Adrenal gland (tissue), 5 donors: ENCODE data around the gene TRIM72.

Experiments
- POLR2A ChIP-seq, 2 donors: fragments of 450-650 bp; IDR thresholded peaks; one replicate each; pipeline ENCODE4 v1.6.1; 2017; ENCODE audit warnings: antibody characterized with exemption in 2 of 2, mild to moderate bottlenecking in 2 of 2, moderate library complexity in 1 of 2
- TF ChIP-seq, protein P1 (sequence below), 6 experiments: fragments of 450-650 bp in 4 of 6; fragments of 200-600 bp in 2 of 6; sonication (generic) in 1 of 6; IDR thresholded peaks; 1 replicate in 5 of 6; 2 replicates in 1 of 6; pipeline versions ENCODE4 v1.5.1 to v1.8.0; 2016 to 2021; ENCODE audit warnings: antibody characterized with exemption in 6 of 6, mild to moderate bottlenecking in 2 of 6, moderate library complexity in 1 of 6
- donor health status: DM: no; HTN: no; CAD: no.

DNA sequence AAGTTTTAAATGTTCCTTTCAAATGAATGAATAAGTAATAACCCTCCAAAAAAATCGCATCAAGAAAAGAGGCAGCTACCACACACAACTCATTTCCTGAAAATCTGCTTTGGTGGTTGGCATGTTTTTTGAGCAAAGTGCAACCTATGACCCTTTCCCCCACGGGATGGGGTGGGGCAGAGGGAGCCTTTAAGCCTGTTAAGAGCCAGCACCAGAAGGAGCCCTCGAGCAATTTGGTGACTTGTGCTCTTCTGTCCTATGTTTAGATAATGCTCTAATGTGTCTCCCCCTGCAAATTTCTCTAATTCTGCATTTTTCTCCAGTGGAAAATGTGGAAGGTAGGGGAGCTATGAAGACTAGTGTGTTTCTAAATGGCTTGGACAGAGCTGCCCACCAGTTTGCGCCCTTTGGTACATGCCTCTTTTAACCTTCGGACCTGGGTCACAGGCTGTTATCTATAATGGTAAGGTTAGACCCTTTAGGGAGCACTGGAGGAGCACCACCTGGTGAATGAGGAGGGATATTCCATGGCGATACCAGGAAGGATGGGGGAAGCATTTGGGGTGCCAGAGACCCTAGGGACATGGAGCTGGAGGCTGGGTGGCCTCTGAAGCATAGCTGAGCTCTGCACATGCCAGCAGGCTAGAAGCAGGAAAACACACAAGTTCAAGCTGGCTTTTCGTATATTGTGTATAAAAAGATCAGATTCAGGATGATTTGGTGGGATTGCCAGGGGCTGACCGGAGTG is 12.9 kb upstream of the TRIM72 start:
- TF ChIP-seq, protein P1, sequence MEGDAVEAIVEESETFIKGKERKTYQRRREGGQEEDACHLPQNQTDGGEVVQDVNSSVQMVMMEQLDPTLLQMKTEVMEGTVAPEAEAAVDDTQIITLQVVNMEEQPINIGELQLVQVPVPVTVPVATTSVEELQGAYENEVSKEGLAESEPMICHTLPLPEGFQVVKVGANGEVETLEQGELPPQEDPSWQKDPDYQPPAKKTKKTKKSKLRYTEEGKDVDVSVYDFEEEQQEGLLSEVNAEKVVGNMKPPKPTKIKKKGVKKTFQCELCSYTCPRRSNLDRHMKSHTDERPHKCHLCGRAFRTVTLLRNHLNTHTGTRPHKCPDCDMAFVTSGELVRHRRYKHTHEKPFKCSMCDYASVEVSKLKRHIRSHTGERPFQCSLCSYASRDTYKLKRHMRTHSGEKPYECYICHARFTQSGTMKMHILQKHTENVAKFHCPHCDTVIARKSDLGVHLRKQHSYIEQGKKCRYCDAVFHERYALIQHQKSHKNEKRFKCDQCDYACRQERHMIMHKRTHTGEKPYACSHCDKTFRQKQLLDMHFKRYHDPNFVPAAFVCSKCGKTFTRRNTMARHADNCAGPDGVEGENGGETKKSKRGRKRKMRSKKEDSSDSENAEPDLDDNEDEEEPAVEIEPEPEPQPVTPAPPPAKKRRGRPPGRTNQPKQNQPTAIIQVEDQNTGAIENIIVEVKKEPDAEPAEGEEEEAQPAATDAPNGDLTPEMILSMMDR (IDR thresholded peaks at IDR 0.05) = no peak
- no peak for TF ChIP-seq POLR2A (IDR thresholded peaks at IDR 0.05)
